HL-60/S4 treated with phorbol 12-myristate 13-acetate at 8.2 ng/mL for 4 days and 3 days (cell line): ENCODE measurements around the gene AQP12B.
"Not testable (repeated sequence)": the region's sequence is repeated elsewhere in the genome, so short reads cannot be mapped to it uniquely, and the experiment has no call there.

ENCODE experiments used
- in situ Hi-C: fragments of 300-500 bp; cut with MboI; formaldehyde crosslinking; loops from 2 replicates; pipeline ENCODE4 v1.15.0; 2022; ENCODE audit warnings: low sequenced_read_pairs

The AQP12B gene

GRCh38 chr2:240703417-240704341 is 21.0 kb upstream of the AQP12B start:
- in situ Hi-C loops, result loop anchor here (25.0 kb wide), 1 partner anchor 191 kb away; no protein-coding TSS in a partner anchor

GRCh38 chr2:240702640-240703011 is 19.9 kb upstream of the AQP12B start:
- in situ Hi-C loops, result loop anchor here (25.0 kb wide), 1 partner anchor 190 kb away; no protein-coding TSS in a partner anchor

- in situ Hi-C loops, result loop anchor here (25.0 kb wide), 1 partner anchor 190 kb away; no protein-coding TSS in a partner anchor
Measured at GRCh38 chr2:240701736-240702639, 19.3 kb upstream of the AQP12B start.

- in situ Hi-C loops, result loop anchor here (25.0 kb wide), 1 partner anchor 189 kb away; no protein-coding TSS in a partner anchor
Measured at GRCh38 chr2:240701091-240701735, 18.5 kb upstream of the AQP12B start.

GRCh38 chr2:240700616-240701015 is 17.9 kb upstream of the AQP12B start:
- in situ Hi-C loops, result loop anchor here (25.0 kb wide), 1 partner anchor 188 kb away; no protein-coding TSS in a partner anchor

- in situ Hi-C loops, result loop anchor here (25.0 kb wide), 1 partner anchor 188 kb away; no protein-coding TSS in a partner anchor
Measured at GRCh38 chr2:240699835-240700234, 17.1 kb upstream of the AQP12B start.

- in situ Hi-C loops, result not testable (repeated sequence)
Measured at GRCh38 chr2:240698852-240699561, 16.3 kb upstream of the AQP12B start.

GRCh38 chr2:240696469-240696868 is 13.8 kb upstream of the AQP12B start:
- in situ Hi-C loops, result not testable (repeated sequence)

GRCh38 chr2:240695593-240695992 is 12.9 kb upstream of the AQP12B start:
- in situ Hi-C loops, result not testable (repeated sequence)

- in situ Hi-C loops, result not testable (repeated sequence)
Measured at GRCh38 chr2:240694304-240694703, 11.6 kb upstream of the AQP12B start.

GRCh38 chr2:240692583-240693561 is 10.2 kb upstream of the AQP12B start:
- in situ Hi-C loops, result not testable (repeated sequence)

- in situ Hi-C loops, result not testable (repeated sequence)
Measured at GRCh38 chr2:240691631-240692420, 9.1 kb upstream of the AQP12B start, which contains the start of gene AQP12A. TSS of gene AQP12A (plus strand) at chr2:240691866. CDS start at chr2:240691914, 48 bp downstream.

GRCh38 chr2:240691075-240691427 is 8.4 kb upstream of the AQP12B start:
- in situ Hi-C loops, result not testable (repeated sequence)

- in situ Hi-C loops, result not testable (repeated sequence)
Measured at GRCh38 chr2:240690421-240691074, 7.9 kb upstream of the AQP12B start.

- in situ Hi-C loops, result no loop called here
Measured at GRCh38 chr2:240689975-240690374, 7.3 kb upstream of the AQP12B start.

GRCh38 chr2:240688553-240688919 is 5.9 kb upstream of the AQP12B start:
- in situ Hi-C loops, result no loop called here

GRCh38 chr2:240687741-240688552 is 5.3 kb upstream of the AQP12B start:
- in situ Hi-C loops, result no loop called here
